SK-N-SH treated with all-trans-retinoic acid at 6 μM for 48 hours (cell line): Measurements from ENCODE around the gene SLC5A4.

Experiments used
- ATAC-seq: fragments of 200-7000 bp; cut with Tn5 transposase; 3 replicates; pipeline ENCODE4 v1.9.1; 2020; ENCODE audit warnings: mild to moderate bottlenecking, moderate library complexity
- ARNTL ChIP-seq: fragments of 450-650 bp; formaldehyde crosslinking; IDR thresholded peaks from 2 replicates; pipeline ENCODE4 v1.5.0; 2020; ENCODE audit warnings: low read depth, mild to moderate bottlenecking, moderate library complexity, borderline replicate concordance
- BACH2 ChIP-seq: fragments of 250-450 bp; sonication (Bioruptor Pico); IDR thresholded peaks from 2 replicates; pipeline ENCODE4 v1.9.0; 2021; ENCODE audit warnings: mild to moderate bottlenecking, borderline replicate concordance
- CREB5 ChIP-seq: fragments of 250-450 bp; sonication (Bioruptor Pico); IDR thresholded peaks from 2 replicates; pipeline ENCODE4 v1.5.1; 2020; ENCODE audit warnings: low read depth, mild to moderate bottlenecking, moderate library complexity
- CSDC2 ChIP-seq: fragments of 250-450 bp; sonication (Bioruptor Pico); IDR thresholded peaks from 2 replicates; pipeline ENCODE4 v1.5.0; 2020; ENCODE audit warnings: mild to moderate bottlenecking, moderate library complexity
- CSRNP3 ChIP-seq: fragments of 250-450 bp; sonication (Bioruptor Pico); IDR thresholded peaks from 2 replicates; pipeline ENCODE4 v1.5.1; 2021; ENCODE audit warnings: mild to moderate bottlenecking, moderate library complexity
- ESRRG ChIP-seq: fragments of 250-450 bp; sonication (Bioruptor Pico); IDR thresholded peaks from 2 replicates; pipeline ENCODE4 v1.6.1; 2021; ENCODE audit warnings: mild to moderate bottlenecking
- GLIS3 ChIP-seq: fragments of 250-450 bp; sonication (Bioruptor Pico); IDR thresholded peaks from 2 replicates; pipeline ENCODE4 v1.5.0; 2020; ENCODE audit warnings: mild to moderate bottlenecking, moderate library complexity
- ISL1 ChIP-seq: fragments of 250-450 bp; sonication (Bioruptor Pico); IDR thresholded peaks from 2 replicates; pipeline ENCODE4 v2.1.2; 2022; ENCODE audit warnings: mild to moderate bottlenecking, moderate library complexity
- OSR1 ChIP-seq: fragments of 250-450 bp; sonication (Bioruptor Pico); IDR thresholded peaks from 2 replicates; pipeline ENCODE4 v1.8.0; 2022; ENCODE audit warnings: moderate library complexity, mild to moderate bottlenecking, inconsistent platforms
- POU6F1 ChIP-seq: fragments of 250-450 bp; sonication (Bioruptor Pico); IDR thresholded peaks from 2 replicates; pipeline ENCODE4 v1.8.0; 2021; ENCODE audit warnings: low read depth, mild to moderate bottlenecking, moderate library complexity, borderline replicate concordance
- PPARA ChIP-seq: fragments of 250-450 bp; sonication (Bioruptor Pico); IDR thresholded peaks from 2 replicates; pipeline ENCODE4 v1.5.0; 2020; ENCODE audit warnings: mild to moderate bottlenecking, borderline replicate concordance
- RARB ChIP-seq: fragments of 250-450 bp; sonication (Bioruptor Pico); IDR thresholded peaks from 2 replicates; pipeline ENCODE4 v1.8.0; 2021; ENCODE audit warnings: mild to moderate bottlenecking, moderate library complexity
- SNAI2 ChIP-seq: fragments of 250-450 bp; sonication (Bioruptor Pico); IDR thresholded peaks from 2 replicates; pipeline ENCODE4 v1.5.0; 2020; ENCODE audit warnings: mild to moderate bottlenecking, moderate library complexity
- TCF4 ChIP-seq: fragments of 250-450 bp; sonication (Bioruptor Pico); IDR thresholded peaks from 2 replicates; pipeline ENCODE4 v1.8.0; 2021; ENCODE audit warnings: mild to moderate bottlenecking, moderate library complexity, borderline replicate concordance
- TOX ChIP-seq: fragments of 250-450 bp; sonication (Bioruptor Pico); IDR thresholded peaks from 2 replicates; pipeline ENCODE4 v1.8.0; 2021; ENCODE audit warnings: mild to moderate bottlenecking, moderate library complexity, borderline replicate concordance
- TSHZ2 ChIP-seq: fragments of 250-450 bp; sonication (Bioruptor Pico); IDR thresholded peaks from 2 replicates; pipeline ENCODE4 v1.5.0; 2020; ENCODE audit warnings: mild to moderate bottlenecking, moderate library complexity
- ZC3H10 ChIP-seq: fragments of 250-450 bp; sonication (Bioruptor Pico); IDR thresholded peaks from 2 replicates; pipeline ENCODE4 v1.5.1; 2021; ENCODE audit warnings: mild to moderate bottlenecking, moderate library complexity
- ZFP3 ChIP-seq: fragments of 250-450 bp; sonication (Bioruptor Pico); IDR thresholded peaks from 2 replicates; pipeline ENCODE4 v1.5.0; 2020; ENCODE audit warnings: mild to moderate bottlenecking, moderate library complexity
- ZFP30 ChIP-seq: fragments of 450-650 bp; formaldehyde crosslinking; IDR thresholded peaks from 2 replicates; pipeline ENCODE4 v1.5.0; 2022; ENCODE audit warnings: mild to moderate bottlenecking, moderate library complexity
- ZNF565 ChIP-seq: fragments of 450-650 bp; formaldehyde crosslinking; conservative IDR thresholded peaks from 2 replicates; pipeline ENCODE4 v1.5.0; 2020; ENCODE audit warnings: low read depth, mild to moderate bottlenecking, moderate library complexity
- ZNF70 ChIP-seq: fragments of 450-650 bp; formaldehyde crosslinking; IDR thresholded peaks from 2 replicates; pipeline ENCODE4 v1.5.0; 2020; ENCODE audit warnings: mild to moderate bottlenecking, moderate library complexity
- ZNF8 ChIP-seq: fragments of 450-650 bp; formaldehyde crosslinking; IDR thresholded peaks from 2 replicates; pipeline ENCODE4 v1.5.0; 2020; ENCODE audit warnings: mild to moderate bottlenecking, moderate library complexity
- TF ChIP-seq, protein P1 (sequence below): fragments of 250-450 bp; sonication (Bioruptor Pico); IDR thresholded peaks from 2 replicates; pipeline ENCODE4 v1.8.0; 2020; ENCODE audit warnings: mild to moderate bottlenecking, moderate library complexity, borderline replicate concordance

Gene SLC5A4

GRCh38 chr22:32177221-32177765, 77.9 kb downstream of the SLC5A4 start:
- TF ChIP-seq ZFP3 (CRISPR knock-in tag) (no peak), GLIS3 (CRISPR knock-in tag) (no peak), ZNF565 (CRISPR knock-in tag) (no peak), CSDC2 (CRISPR knock-in tag) (no peak), ZC3H10 (no peak), SNAI2 (no peak), CREB5 (CRISPR knock-in tag) (no peak), PPARA (CRISPR knock-in tag) (no peak), ZNF70 (CRISPR knock-in tag) (no peak), ARNTL (no peak), ZFP30 (CRISPR knock-in tag) (no peak), POU6F1 (CRISPR knock-in tag) (no peak), CSRNP3 (CRISPR knock-in tag) (no peak), BACH2 (CRISPR knock-in tag) (no peak), ISL1 (CRISPR knock-in tag) (no peak), TCF4 (no peak), TOX (no peak), RARB (CRISPR knock-in tag) (no peak), ZNF8 (CRISPR knock-in tag) (no peak)
- TF ChIP-seq, protein P1, sequence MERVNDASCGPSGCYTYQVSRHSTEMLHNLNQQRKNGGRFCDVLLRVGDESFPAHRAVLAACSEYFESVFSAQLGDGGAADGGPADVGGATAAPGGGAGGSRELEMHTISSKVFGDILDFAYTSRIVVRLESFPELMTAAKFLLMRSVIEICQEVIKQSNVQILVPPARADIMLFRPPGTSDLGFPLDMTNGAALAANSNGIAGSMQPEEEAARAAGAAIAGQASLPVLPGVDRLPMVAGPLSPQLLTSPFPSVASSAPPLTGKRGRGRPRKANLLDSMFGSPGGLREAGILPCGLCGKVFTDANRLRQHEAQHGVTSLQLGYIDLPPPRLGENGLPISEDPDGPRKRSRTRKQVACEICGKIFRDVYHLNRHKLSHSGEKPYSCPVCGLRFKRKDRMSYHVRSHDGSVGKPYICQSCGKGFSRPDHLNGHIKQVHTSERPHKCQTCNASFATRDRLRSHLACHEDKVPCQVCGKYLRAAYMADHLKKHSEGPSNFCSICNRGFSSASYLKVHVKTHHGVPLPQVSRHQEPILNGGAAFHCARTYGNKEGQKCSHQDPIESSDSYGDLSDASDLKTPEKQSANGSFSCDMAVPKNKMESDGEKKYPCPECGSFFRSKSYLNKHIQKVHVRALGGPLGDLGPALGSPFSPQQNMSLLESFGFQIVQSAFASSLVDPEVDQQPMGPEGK = no peak
- no peak for ATAC-seq

DNA sequence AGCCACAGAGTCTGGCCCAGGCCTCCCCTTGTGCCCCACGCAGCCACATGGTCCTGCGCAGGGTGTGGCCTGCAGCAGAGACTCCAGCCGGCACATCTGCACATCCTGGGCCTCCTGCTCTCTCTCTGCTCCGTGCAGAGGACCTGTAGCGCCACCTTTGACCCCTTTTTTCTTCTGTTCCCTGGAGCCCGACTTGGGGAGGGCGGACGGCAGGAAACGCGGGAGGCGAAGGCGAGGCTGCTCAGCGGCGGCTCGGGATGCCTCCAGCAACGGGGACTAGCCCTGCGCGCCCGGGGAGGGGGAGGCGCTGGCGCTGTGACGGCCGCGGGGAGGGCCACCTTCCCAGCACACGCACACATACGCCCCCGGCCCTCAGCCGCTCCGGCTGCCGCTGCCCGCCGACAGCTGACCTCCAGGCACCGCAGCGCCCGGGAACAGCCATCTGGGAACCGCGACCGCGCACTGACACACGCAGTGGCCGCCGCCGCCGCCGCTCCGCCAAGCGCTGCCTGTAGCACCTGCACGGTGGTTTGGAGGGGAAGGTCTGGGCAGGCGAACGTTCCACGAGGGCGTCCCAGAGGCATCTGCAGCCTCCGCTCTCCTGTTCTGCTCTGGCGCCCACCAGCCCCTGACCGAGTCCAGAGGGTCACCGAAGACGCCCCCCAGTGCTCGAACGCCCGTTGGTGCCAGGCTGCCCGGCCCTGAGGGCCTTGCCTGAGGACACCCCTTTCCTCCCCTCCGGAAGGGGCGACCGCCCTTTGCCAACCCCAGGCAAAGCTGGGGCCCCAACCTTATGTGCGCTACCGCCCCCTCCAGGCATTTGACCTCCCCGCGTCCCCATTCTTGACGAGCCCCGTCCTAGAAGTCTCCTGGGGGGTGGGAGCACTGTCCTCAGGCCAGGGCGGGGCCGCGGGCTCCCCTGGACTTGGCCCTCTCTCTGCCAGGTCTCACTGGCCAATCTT, 79.2 kb downstream of the SLC5A4 start:
- ATAC-seq = no peak; the same call in 2 of the 3 replicates
- TF ChIP-seq CREB5 (CRISPR knock-in tag) = no peak
- TF ChIP-seq SNAI2 = no peak
- no peak for TF ChIP-seq ZFP30 (CRISPR knock-in tag)
- TF ChIP-seq ISL1 (CRISPR knock-in tag) = no peak
- TF ChIP-seq OSR1 (CRISPR knock-in tag) = no peak
- TF ChIP-seq RARB (CRISPR knock-in tag) = no peak
- TF ChIP-seq, protein P1 = no peak
- no peak for TF ChIP-seq GLIS3 (CRISPR knock-in tag)
- TF ChIP-seq PPARA (CRISPR knock-in tag) = no peak
- TF ChIP-seq TSHZ2 (CRISPR knock-in tag) = no peak
- no peak for TF ChIP-seq TOX
- TF ChIP-seq ZNF565 (CRISPR knock-in tag) = no peak
- no peak for TF ChIP-seq ZNF70 (CRISPR knock-in tag)
- TF ChIP-seq POU6F1 (CRISPR knock-in tag) = no peak
- TF ChIP-seq CSDC2 (CRISPR knock-in tag) = no peak
- TF ChIP-seq ESRRG = no peak
- TF ChIP-seq BACH2 (CRISPR knock-in tag) = no peak
- no peak for TF ChIP-seq ARNTL
- no peak for TF ChIP-seq TCF4
